ENCODE results near the gene KCNIP3. TPM values are rescaled to one million over a fixed set of nuclear protein-coding genes. Genes with fewer than 3 reads are reported as not detected.

The KCNIP3 gene
- total RNA-seq, 2 donors from 2014 or later = 4.0 to 5.9 TPM

DNA sequence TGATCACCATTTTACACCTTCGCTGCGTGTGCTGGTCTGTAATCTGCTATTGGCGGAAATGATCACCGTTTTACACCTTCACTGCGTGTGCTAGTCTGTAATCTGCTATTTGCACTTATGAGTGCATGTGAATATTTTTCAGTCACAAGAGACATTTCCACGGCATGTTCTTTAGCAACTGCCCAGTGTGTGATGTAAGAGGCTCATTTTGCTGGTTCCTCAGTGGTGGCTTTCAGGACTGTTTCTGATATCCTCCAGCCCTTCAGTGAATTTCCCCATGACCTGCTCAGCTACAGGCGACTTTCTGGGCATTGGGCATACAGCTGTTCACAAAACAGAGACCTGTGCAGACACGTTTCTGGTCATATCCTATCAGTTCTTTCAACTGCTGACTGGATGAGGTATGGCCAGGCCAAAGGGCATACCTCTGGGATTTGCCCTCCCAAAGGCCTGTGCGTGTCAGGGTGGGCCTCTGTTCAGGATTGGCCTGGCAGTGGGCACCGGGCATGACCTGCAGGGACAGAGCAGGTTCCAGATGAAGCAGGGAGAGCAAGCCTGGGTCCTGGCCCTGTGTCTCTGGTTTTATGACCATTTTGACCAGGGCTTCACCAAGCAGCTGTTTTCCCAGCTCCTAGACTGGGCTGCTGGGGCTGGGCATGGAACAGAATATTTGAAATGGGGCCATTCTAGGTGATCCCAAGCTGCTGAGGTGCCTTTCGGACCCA is 23.4 kb upstream of the KCNIP3 start:
- no peaks in the 10 kb centered on the region for H3K9me3 ChIP-seq
- H3K4me1 ChIP-seq = no peaks in the 10 kb centered on the region
- DNase-seq (ENCODE audit: low spot score) = no peak
- H3K27me3 ChIP-seq = no peaks in the 10 kb centered on the region
- H3K4me3 ChIP-seq = no peak overlapping the region
- no peak overlapping the region for H3K27ac ChIP-seq
- no peaks in the 10 kb centered on the region for H3K36me3 ChIP-seq
- TF ChIP-seq, protein P1, sequence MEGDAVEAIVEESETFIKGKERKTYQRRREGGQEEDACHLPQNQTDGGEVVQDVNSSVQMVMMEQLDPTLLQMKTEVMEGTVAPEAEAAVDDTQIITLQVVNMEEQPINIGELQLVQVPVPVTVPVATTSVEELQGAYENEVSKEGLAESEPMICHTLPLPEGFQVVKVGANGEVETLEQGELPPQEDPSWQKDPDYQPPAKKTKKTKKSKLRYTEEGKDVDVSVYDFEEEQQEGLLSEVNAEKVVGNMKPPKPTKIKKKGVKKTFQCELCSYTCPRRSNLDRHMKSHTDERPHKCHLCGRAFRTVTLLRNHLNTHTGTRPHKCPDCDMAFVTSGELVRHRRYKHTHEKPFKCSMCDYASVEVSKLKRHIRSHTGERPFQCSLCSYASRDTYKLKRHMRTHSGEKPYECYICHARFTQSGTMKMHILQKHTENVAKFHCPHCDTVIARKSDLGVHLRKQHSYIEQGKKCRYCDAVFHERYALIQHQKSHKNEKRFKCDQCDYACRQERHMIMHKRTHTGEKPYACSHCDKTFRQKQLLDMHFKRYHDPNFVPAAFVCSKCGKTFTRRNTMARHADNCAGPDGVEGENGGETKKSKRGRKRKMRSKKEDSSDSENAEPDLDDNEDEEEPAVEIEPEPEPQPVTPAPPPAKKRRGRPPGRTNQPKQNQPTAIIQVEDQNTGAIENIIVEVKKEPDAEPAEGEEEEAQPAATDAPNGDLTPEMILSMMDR (IDR thresholded peaks at IDR 0.05) = no peak

- H3K36me3 ChIP-seq = no peaks in the 10 kb centered on the region
- H3K4me1 ChIP-seq = no peaks in the 10 kb centered on the region
- no peak within 1 kb of the TSS for H3K27ac ChIP-seq
- H3K27me3 ChIP-seq = no peaks in the 10 kb centered on the region
- no peak within 1 kb of the TSS for H3K4me3 ChIP-seq
- no peak for DNase-seq (ENCODE audit: low spot score)
- TF ChIP-seq, protein P1 (IDR thresholded peaks at IDR 0.05) = no peak
- H3K9me3 ChIP-seq = no peaks in the 10 kb centered on the region
Measured at GRCh38 chr2:95274291-95275150, 22.6 kb upstream of the KCNIP3 start, which contains the start of gene PROM2. Gene PROM2 (plus strand): TSS chr2:95274449. CDS start chr2:95274586, 137 bp downstream.

DNA sequence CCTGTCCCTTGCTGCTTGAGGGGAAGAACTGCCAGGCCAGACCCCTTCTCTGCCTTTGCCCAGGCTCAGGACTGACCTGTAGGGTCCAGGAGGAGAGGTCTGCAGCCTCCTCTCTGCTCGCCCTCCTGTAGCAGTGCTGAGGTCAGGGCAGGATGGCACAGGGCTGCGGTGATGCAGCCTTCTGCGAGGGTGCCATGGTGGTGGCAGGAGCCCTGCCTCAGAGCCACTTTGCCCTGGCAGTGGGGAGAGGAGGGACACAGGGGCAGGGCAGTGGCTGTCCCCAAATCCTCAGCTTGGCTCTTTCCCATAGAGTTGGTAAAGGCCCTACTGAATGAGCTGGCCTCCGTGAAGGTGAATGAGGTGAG is 22.0 kb upstream of the KCNIP3 start:
- H3K36me3 ChIP-seq = no peaks in the 10 kb centered on the region
- H3K4me3 ChIP-seq = no peak overlapping the region
- no peak overlapping the region for H3K27ac ChIP-seq
- TF ChIP-seq, protein P1 (IDR thresholded peaks at IDR 0.05) = no peak
- H3K9me3 ChIP-seq = no peaks in the 10 kb centered on the region
- DNase-seq (ENCODE audit: low spot score) = no peak
- H3K27me3 ChIP-seq = no peaks in the 10 kb centered on the region
- no peaks in the 10 kb centered on the region for H3K4me1 ChIP-seq

GRCh38 chr2:95275601-95276243 is 21.4 kb upstream of the KCNIP3 start:
- TF ChIP-seq, protein P1 (IDR thresholded peaks at IDR 0.05) = no peak
- no peaks in the 10 kb centered on the region for H3K36me3 ChIP-seq
- H3K27me3 ChIP-seq = no peaks in the 10 kb centered on the region
- no peaks in the 10 kb centered on the region for H3K9me3 ChIP-seq
- H3K4me3 ChIP-seq = no peak overlapping the region
- no peaks in the 10 kb centered on the region for H3K4me1 ChIP-seq
- H3K27ac ChIP-seq = no peak overlapping the region
- no peak for DNase-seq (ENCODE audit: low spot score)

DNA sequence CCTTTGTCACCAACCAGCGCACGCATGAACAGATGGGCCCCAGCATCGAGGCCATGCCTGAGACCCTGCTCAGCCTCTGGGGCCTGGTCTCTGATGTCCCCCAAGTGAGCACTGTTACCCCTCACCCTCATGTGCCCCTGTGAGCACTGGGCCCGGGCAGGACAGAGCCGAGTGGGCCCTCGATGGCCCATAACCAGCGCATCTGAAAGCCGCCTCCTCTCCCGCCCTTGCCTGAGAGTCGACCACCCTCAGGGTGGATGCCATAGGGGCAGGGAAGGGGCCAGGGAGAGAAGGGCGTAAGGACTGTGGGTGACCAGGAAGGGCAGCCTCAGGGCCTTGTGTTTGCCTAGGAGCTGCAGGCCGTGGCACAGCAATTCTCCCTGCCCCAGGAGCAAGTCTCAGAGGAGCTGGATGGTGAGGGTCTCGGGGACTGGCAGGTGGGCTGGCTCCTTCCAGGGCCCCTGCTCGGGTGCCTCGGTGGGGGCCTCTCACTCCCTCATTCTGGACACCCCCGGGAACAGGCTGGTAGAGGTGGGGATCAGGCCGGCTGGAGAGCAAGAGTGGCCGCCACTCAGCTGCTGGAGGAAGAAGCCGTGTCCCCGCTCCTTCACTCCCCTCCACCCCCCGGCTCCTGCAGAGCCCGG is 20.8 kb upstream of the KCNIP3 start:
- TF ChIP-seq, protein P1 (IDR thresholded peaks at IDR 0.05) = no peak
- no peaks in the 10 kb centered on the region for H3K4me1 ChIP-seq
- H3K27me3 ChIP-seq = no peaks in the 10 kb centered on the region
- H3K36me3 ChIP-seq = no peaks in the 10 kb centered on the region
- DNase-seq (ENCODE audit: low spot score) = no peak
- H3K27ac ChIP-seq = no peak overlapping the region
- no peaks in the 10 kb centered on the region for H3K9me3 ChIP-seq
- no peak overlapping the region for H3K4me3 ChIP-seq
